Smooth muscle cell (in vitro differentiated cells): ENCODE results near the gene LNP1. TPM values are rescaled to one million over a fixed set of nuclear protein-coding genes. Genes with fewer than 3 reads are reported as not detected.
A peak's percentile ranks its signal among the peaks of the same experiment; 100 is the strongest.

Experiments used
- DNase-seq: peaks from one replicate; lab custom pipeline; 2025; ENCODE audit not compliant: unreplicated experiment; lab: John Stamatoyannopoulos, UW
- H2AFZ ChIP-seq: fragments of 200-600 bp; sonication (generic); 2 replicates; pipeline ENCODE4 v1.6.0; 2016; ENCODE audit warnings: antibody characterized with exemption, low read depth, mild to moderate bottlenecking
- H3F3A ChIP-seq: fragments of 200-600 bp; sonication (generic); 2 replicates; pipeline ENCODE4 v1.6.0; 2017; ENCODE audit warnings: antibody characterized with exemption, low read depth
- H3K27ac ChIP-seq: fragments of 200-600 bp; sonication (generic); 2 replicates; pipeline ENCODE4 v1.5.1; 2016; ENCODE audit warnings: low read depth, mild to moderate bottlenecking
- H3K27me3 ChIP-seq: fragments of 200-600 bp; sonication (generic); 2 replicates; pipeline ENCODE4 v1.6.1; 2016; ENCODE audit warnings: low read depth, mild to moderate bottlenecking
- H3K36me3 ChIP-seq: fragments of 200-600 bp; sonication (generic); 2 replicates; pipeline ENCODE4 v1.5.1; 2016; ENCODE audit warnings: low read depth
- H3K4me1 ChIP-seq: fragments of 200-600 bp; sonication (generic); 2 replicates; pipeline ENCODE4 v1.5.1; 2016; ENCODE audit warnings: low read depth
- H3K4me2 ChIP-seq: fragments of 200-600 bp; sonication (generic); 2 replicates; pipeline ENCODE4 v1.6.0; 2016; ENCODE audit warnings: mild to moderate bottlenecking
- H3K4me3 ChIP-seq: fragments of 200-600 bp; sonication (generic); 2 replicates; pipeline ENCODE4 v1.5.1; 2016; ENCODE audit warnings: mild to moderate bottlenecking
- H3K79me2 ChIP-seq: fragments of 200-600 bp; sonication (generic); 2 replicates; pipeline ENCODE4 v1.6.0; 2016; ENCODE audit warnings: low read depth, mild to moderate bottlenecking
- H3K9ac ChIP-seq: fragments of 200-600 bp; sonication (generic); 2 replicates; pipeline ENCODE4 v1.6.0; 2016; ENCODE audit warnings: low read depth
- H3K9me3 ChIP-seq: fragments of 200-600 bp; sonication (generic); replicated peaks from 2 replicates; pipeline ENCODE4 v1.5.1; 2016; ENCODE audit warnings: low read depth
- H4K20me1 ChIP-seq: fragments of 200-600 bp; sonication (generic); 2 replicates; pipeline ENCODE4 v1.6.0; 2016; ENCODE audit warnings: low read depth
- CTCF ChIP-seq: fragments of 200-600 bp; sonication (generic); IDR thresholded peaks from 2 replicates; pipeline ENCODE4 v1.5.1; 2017; ENCODE audit warnings: borderline replicate concordance, mild to moderate bottlenecking, antibody characterized with exemption; ENCODE audit not compliant: insufficient read depth, poor library complexity, severe bottlenecking
- WGBS: methylation state at CpG from one replicate; pipeline ENCODE4 v1.1.7; 2016; ENCODE audit warnings: low lambda C conversion rate; 5-methylcytosine and 5-hydroxymethylcytosine counted together
- polyA plus RNA-seq: library from polyadenylated mRNA; unstranded; fragments of >200 nt; fragmentation: Nextera tagmentation; extraction: Ambion mirVana; gene quantifications from 2 replicates; pipeline ENCODE4 v1.2.1, GENCODE V29; 2016
- total RNA-seq: library from RNA; depleted of rRNA; stranded (reverse); fragments of >200 nt; gene quantifications from 2 replicates; pipeline ENCODE4 v1.2.3, GENCODE V29; 2014

The LNP1 gene
- total and polyA plus RNA-seq, 2 experiments from 2014 or later: 3.1 to 4.3 TPM

- Histone ChIP-seq H4K20me1 (no peaks in the 10 kb centered on the region), H3K4me2 (no peak overlapping the region), H3K9ac (no peak overlapping the region), H3K27ac (no peak overlapping the region), H3K4me3 (no peak overlapping the region), H3K27me3 (no peaks in the 10 kb centered on the region), H3K36me3 (no peaks in the 10 kb centered on the region), H3K9me3 (peaks cover 4% of the 10 kb centered on the region), H3F3A (peaks cover 9% of the 10 kb centered on the region), H2AFZ (no peak overlapping the region), H3K79me2 (no peaks in the 10 kb centered on the region), H3K4me1 (peaks cover 11% of the 10 kb centered on the region)
- WGBS: 91% methylated on average over 1 of the region's 1 CpG
- TF ChIP-seq CTCF: no peak
- no peak for DNase-seq
Observed at GRCh38 chr3:100425316-100425715, 24.0 kb downstream of the LNP1 start.

GRCh38 chr3:100426067-100426682 is 24.8 kb downstream of the LNP1 start:
- WGBS: 12% methylated on average over 8 of the region's 8 CpGs
- Histone ChIP-seq H3K4me2 (peak overlapping the region; percentile 51), H3K27ac (no peak overlapping the region)

GRCh38 chr3:100427699-100428098 is 26.4 kb downstream of the LNP1 start:
- Histone ChIP-seq H3K9me3 (no peaks in the 10 kb centered on the region), H3K79me2 (no peaks in the 10 kb centered on the region)
- no peak for TF ChIP-seq CTCF

More at GRCh38 chr3:100426067-100426682, 24.8 kb downstream of the LNP1 start:
- Histone ChIP-seq H3K4me3 (no peak overlapping the region), H3K4me1 (peaks cover 11% of the 10 kb centered on the region), H3K27me3 (no peaks in the 10 kb centered on the region), H3K9me3 (peaks cover 2% of the 10 kb centered on the region), H3K79me2 (no peaks in the 10 kb centered on the region), H3F3A (peaks cover 9% of the 10 kb centered on the region), H3K36me3 (no peaks in the 10 kb centered on the region), H4K20me1 (no peaks in the 10 kb centered on the region), H3K9ac (no peak overlapping the region), H2AFZ (no peak overlapping the region)
- no peak for DNase-seq
- no peak for TF ChIP-seq CTCF

GRCh38 chr3:100429187-100429716 is 27.9 kb downstream of the LNP1 start:
- H2AFZ ChIP-seq: no peak overlapping the region
- peaks cover 9% of the 10 kb centered on the region for H3F3A ChIP-seq
- H3K9me3 ChIP-seq: no peaks in the 10 kb centered on the region
- TF ChIP-seq CTCF: no peak
- H3K4me3 ChIP-seq: no peak overlapping the region
- no peaks in the 10 kb centered on the region for H3K27me3 ChIP-seq
- peaks cover 11% of the 10 kb centered on the region for H3K4me1 ChIP-seq
- peak overlapping the region; percentile 66 for H3K4me2 ChIP-seq
- H3K36me3 ChIP-seq: no peaks in the 10 kb centered on the region
- DNase-seq: no peak
- no peaks in the 10 kb centered on the region for H3K79me2 ChIP-seq
- no peak overlapping the region for H3K9ac ChIP-seq
- WGBS: 80% methylated on average over 2 of the region's 2 CpGs
- no peak overlapping the region for H3K27ac ChIP-seq
- H4K20me1 ChIP-seq: no peaks in the 10 kb centered on the region

More at GRCh38 chr3:100427699-100428098, 26.4 kb downstream of the LNP1 start:
- H3K36me3 ChIP-seq: no peaks in the 10 kb centered on the region
- peak overlapping the region; percentile 51 for H3K4me2 ChIP-seq
- peaks cover 11% of the 10 kb centered on the region for H3K4me1 ChIP-seq
- H4K20me1 ChIP-seq: no peaks in the 10 kb centered on the region
- H3K27ac ChIP-seq: peak overlapping the region; percentile 40
- no peak for DNase-seq
- no peak overlapping the region for H3K9ac ChIP-seq
- H2AFZ ChIP-seq: no peak overlapping the region
- H3F3A ChIP-seq: peaks cover 9% of the 10 kb centered on the region
- WGBS: 20% methylated on average over 2 of the region's 2 CpGs
- no peaks in the 10 kb centered on the region for H3K27me3 ChIP-seq
- no peak overlapping the region for H3K4me3 ChIP-seq
